ENCODE data around the gene MICAL3. TPM values are rescaled to one million over a fixed set of nuclear protein-coding genes. Genes with fewer than 3 reads are reported as not detected.

The MICAL3 gene
- total RNA-seq, 4 donors from 2014 or later: 23.9 to 49.2 (median 34.5) TPM

DNA sequence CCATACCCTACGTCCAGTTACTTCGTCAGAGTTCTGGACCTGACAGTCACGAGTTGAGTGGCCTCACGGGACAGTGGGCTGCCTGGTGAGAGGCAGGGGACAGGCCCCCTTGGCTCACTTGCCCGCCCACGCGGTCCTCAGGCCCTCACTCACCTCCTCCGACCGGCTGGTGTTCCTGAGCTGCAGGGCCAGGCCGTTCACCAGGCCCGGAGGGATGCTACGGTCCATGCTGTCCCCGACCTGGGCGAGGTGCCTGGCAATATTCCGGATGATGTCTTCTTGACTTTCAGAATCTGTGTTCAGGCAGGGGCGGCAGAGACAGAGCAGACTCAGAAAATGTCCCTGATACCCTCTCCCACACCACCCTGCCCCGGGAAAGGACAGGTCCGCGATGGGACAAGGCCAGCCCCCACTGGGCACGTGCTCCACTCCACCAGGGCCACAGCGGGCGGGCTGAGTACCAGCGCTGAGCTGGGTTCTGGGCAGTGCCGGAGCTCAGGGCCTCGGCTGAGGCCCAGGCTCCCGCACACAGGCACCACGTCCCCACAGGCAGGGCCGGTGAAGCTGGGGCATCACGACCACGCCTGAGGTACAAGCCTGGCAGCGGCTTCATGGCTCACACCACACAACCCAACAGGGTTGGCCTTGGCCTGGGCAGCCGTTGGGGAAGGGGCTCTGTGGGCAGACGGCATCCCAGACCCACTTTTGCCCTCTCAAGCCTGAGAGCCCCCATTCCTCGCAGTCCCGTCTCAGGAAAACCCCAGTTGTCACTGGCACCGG is 285.0 kb downstream of the MICAL3 start:
- ATAC-seq (ENCODE audit: low FRiP score): no peak
- no peak for DNase-seq (ENCODE audit: low spot score)
- no peak for TF ChIP-seq CTCF (IDR thresholded peaks at IDR 0.05)

GRCh38 chr22:17738386-17739128 is 285.8 kb downstream of the MICAL3 start:
- TF ChIP-seq CTCF (IDR thresholded peaks at IDR 0.05): no peak
- no peak for ATAC-seq (ENCODE audit: low FRiP score)
- no peak for DNase-seq (ENCODE audit: low spot score)

Small RNAs within 50 kb of the gene (small RNA-seq; reads per million reads assigned to genes)
- gene MIR3198-1 (not detected), gene MIR648 (not detected)

Other genes starting within 250 kb of the MICAL3 start
- gene PEX26, start 53.4 kb upstream of the MICAL3 start, total RNA-seq: 10 to 100 TPM; 19.5 to 32.0 (median 24.1) TPM
- gene TUBA8, start 86.2 kb upstream of the MICAL3 start, total RNA-seq: 10 to 100 TPM in 1 of 4 donors, 1 to 10 TPM in 3; 3.2 to 12.1 (median 4.4) TPM
- 10 to 100 TPM; 12.4 to 32.0 (median 15.9) TPM for gene USP18, start 125.6 kb upstream of the MICAL3 start, total RNA-seq